DMS 273 (cell line): ENCODE measurements around the gene ROR2.

Experiments used
- DNase-seq: peaks from one replicate; lab custom pipeline; 2025; ENCODE audit not compliant: unreplicated experiment; lab: John Stamatoyannopoulos, UW

ROR2 gene

GRCh38 chr9:91820126-91820750 lies 129.8 kb downstream of the ROR2 start:
- no peak for DNase-seq

DNA sequence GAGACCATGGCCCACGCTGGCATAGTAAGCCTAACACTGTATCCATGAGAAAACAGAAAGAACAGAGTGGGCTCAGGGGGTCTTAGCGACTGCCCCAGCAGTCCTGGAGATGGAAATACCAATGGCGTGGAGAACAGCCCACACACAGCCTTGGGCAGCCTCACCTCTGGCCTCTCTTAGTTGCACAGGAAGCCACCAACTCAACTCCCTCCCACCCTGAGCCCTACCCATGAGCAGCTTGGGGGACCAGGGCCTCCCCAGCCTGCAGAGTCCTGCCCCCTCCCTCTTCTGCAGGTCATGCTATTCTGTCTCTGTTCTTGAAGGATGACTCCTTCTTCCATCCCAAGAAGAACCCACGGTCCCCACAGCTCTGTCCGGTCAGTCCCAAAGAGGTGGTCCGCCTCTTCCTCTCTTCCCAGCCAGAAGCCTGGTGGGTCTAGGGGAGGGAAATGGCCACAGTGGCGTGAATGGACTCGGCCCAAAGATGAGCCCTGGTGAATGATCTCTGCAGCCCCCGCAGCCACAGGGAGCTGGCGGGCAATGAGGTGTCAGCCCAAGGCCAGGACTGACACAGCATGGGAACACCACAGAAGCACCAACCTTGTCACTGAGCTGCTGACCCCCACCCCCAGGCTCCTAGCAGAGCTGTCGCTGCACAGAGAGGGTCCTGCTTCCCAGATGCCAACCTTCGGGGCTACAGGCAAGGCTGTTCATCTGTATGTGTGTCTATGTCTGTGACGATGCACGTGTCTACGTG lies 131.2 kb downstream of the ROR2 start:
- no peak for DNase-seq

GRCh38 chr9:91818225-91818585 lies 131.8 kb downstream of the ROR2 start:
- DNase-seq, result no peak

- DNase-seq, result peak; percentile 49
Observed at GRCh38 chr9:91817493-91818224, 132.4 kb downstream of the ROR2 start.

GRCh38 chr9:91817106-91817492 lies 132.9 kb downstream of the ROR2 start:
- DNase-seq, result peak; percentile 22

GRCh38 chr9:91816356-91816755 lies 133.7 kb downstream of the ROR2 start:
- no peak for DNase-seq

- DNase-seq, result no peak
Observed at GRCh38 chr9:91815896-91816295, 134.1 kb downstream of the ROR2 start.

DNA sequence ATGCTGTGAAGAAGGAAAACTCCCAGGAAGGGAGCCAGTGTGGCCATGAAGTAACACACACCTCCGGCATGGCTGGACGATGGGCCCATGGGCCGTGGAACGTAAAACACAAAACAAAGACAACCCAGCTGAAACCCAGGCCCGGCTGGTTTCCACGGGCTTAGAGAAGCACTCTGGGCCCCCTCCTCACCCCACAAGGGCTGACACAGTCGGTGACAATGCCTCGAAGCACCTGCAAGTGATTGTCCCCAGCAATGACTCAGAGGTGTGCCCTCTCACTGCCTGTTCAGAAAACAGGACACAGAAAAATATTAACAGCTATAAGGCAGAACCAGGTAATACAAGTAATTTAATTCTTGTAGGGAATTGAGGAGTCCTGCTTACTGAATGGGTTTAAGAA lies 135.3 kb downstream of the ROR2 start:
- no peak for DNase-seq

- DNase-seq, result peak; percentile 75
Observed at GRCh38 chr9:91814201-91814600, 135.8 kb downstream of the ROR2 start.

- DNase-seq, result peak; percentile 19
Observed at GRCh38 chr9:91813176-91813795, 136.7 kb downstream of the ROR2 start.

GRCh38 chr9:91812191-91812590 lies 137.8 kb downstream of the ROR2 start:
- no peak for DNase-seq

DNA sequence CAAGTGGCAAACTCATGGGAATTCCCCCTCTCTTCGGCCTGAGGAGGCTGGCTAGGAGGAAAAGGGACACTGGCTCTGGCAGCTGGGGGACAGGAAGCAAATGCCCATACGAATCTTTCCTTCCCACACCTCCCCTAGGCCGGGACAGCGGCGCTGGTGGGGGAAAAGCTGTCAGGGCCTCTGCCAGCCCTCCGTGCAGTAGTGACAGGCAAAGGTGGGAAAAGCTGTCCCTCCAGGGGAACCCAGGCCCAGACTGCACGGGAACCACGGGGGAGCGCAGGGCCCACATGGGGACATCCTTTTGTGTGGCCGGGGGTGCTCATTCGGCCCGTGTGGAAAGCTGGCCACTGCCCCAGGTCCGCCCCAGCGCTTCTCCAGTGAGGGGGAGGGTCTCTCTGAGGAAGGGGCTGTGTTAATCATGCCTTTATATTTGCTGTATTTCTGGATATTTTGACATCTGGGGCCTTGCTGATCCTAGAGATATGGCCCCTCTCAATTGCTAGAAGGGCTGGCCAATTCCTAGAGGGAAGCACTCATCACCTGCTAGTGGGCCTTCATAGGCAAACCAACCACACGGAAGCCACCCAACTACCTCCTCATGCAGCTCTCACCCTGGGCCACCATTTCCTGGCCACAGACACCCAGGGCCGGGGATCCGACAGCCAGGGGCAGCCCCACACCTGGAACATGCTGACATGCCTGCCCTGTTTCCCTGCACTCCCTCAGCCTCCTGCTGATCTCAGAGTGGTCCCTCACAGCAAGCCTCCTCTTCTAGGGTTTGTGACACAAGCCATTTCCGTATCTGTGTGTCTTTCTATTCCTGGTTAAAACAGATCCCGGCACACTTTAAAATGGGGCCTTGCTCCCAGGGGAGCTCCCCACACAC lies 138.8 kb downstream of the ROR2 start:
- peak; percentile 21 for DNase-seq

- peak; percentile 85 for DNase-seq
Observed at GRCh38 chr9:91810286-91810905, 139.6 kb downstream of the ROR2 start.

DNA sequence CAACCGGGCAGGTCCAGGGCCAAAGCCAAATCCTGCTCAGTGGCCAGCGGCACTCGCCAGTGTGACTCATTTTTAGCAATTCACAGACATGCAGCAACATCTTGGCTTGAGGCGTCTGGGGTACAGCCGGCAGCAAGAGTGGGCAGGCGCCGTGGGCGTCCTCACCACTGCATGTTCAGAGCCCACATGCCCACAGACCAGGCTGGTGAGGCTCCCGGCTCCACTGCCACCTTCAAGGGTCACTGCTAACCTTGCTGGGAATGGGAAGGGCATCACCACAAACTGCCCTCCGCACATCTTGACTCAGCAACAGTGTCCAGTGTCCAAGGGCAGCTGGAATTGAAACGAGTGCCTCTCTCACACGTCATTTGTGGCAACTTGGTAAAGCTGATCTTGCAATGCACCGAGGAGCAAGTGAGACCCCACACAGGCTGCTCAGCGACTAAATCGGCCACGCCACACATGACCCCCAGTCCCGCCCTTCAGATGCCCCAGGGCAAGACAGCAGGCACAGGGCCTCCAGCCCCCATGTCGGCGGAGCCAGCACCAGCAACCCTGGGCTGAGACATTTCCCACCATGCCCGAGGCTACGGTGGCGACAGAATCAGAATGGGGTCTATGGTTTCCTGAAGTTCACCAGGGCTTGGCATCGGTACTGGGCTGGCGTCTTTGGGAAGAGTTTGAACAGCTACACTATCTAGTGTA lies 140.3 kb downstream of the ROR2 start:
- DNase-seq, result no peak

DNA sequence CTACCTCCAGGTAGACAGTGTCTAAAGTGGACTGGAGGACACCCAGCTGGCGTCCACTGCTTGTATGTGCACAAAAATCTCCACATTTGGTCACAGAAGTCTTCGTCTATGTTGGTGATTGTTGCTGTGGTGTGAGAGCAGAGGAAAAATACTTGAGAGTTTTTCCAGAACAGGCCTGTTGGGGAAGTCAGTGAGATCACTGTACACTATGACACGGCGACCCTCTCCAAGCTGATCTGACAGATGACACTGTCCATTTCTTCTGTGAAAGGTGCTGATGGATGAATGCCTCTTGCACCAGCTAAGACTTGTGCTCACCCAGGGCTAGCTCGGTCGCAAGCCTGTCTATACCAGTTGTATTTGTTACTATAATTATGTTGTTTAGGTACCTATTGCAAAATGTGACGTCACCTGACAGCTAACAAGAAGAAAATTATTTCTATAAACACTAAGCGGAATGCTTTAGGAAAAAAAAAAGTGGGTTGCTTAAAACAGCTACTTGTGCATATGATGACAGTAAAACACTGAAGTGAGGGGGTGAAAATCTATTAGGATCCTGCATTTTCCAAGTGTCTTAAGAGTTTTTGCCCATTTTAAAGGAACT lies 142.3 kb downstream of the ROR2 start:
- DNase-seq, result no peak

GRCh38 chr9:91805031-91805430 lies 145.0 kb downstream of the ROR2 start:
- no peak for DNase-seq

GRCh38 chr9:91803970-91804752 lies 145.9 kb downstream of the ROR2 start:
- no peak for DNase-seq

DNA sequence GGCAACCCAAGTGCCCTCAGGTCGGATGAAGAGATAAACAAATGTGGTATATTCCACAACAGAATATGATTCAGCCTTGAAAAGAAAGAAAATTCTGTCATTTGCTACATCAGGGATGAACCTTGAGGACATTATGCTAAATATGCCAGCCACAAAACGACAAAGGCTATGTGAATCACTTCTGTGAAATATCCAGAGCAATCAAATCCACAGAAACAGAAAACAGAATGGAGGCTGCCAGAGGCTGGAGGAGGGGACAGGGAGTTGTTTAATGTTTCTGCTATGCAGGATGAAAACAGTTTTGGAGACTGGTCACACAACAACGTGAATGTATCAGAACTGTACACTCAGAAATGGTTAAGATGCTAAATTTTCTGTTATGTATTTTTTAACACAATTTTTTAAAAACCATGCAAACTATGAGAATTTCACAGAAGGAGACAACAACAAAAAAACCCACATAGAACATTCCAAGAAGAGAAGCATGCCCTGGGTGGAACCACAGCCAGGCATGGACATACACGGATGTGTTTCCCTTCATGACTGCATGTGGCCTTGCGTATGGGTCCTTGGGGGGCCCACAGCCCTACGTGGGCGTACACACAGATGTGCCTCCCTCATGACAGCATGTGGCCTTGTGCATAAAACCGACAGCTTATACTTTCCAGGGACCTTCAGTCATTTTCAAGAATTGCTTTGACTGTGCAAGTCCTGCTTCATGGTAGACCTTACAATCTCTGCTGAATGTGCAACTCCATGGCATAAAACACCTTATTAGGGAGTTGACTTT lies 146.7 kb downstream of the ROR2 start:
- no peak for DNase-seq
